T1000 (cell line): ENCODE results near the gene TCF4.

Experiments
- DNase-seq: peaks from one replicate; lab custom pipeline; 2025; ENCODE audit warnings: mixed read lengths; lab: John Stamatoyannopoulos, UW

The TCF4 gene

DNA sequence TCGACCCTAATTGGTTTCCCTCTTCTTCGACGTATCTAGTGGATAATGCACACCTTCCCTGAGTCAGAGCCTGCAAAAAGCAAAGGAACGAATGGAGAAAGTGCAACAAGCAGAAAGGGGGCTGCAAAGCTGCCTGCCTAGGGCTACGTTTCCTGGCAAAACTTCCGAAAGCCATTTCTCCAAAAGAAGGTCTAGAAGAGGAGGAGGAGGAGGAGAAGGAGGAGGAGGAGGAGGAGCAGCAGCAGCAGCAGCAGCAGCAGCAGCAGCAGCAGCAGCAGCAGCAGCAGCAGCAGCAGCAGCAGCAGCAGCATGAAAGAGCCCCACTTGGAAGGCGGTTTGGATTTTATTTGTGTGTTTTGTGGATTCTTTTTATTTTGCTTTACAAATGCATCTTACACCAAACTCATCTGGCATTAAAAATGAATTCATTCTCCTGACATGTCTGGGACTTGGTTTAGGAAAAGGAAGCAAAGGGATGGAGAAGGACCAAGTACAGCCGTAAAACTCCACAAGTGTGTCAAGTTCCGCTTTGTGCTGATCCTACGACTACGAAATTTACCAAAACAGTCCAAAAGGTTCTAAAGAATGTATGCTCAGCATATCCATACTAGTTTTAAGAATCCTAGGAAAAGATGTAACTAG lies 2.0 kb downstream of the TCF4 start:
- no peak for DNase-seq

- no peak for DNase-seq
These were observed 2.7 kb downstream of the TCF4 start for GRCh38 chr18:55585065-55585919.

DNA sequence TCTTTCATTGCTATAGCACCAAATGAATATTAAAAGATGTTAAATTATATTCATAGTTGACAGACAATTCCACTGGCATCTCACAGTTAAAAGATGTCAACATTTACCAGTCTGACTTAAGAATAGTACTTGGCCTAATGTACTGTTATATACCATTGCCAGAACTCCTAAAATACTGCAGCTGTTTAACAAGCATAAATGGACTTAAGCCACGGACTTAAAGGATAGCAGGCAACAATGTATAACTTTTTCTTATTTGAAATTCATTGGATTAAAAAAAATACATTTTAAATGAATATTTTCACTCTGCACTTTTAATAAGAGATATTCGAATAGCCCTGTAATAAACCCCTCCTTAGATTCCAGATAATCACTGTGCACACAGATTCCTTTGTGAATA lies 3.8 kb downstream of the TCF4 start:
- DNase-seq, result no peak

- no peak for DNase-seq
These were observed 5.7 kb downstream of the TCF4 start for GRCh38 chr18:55582325-55582724.

- no peak for DNase-seq
These were observed 8.3 kb downstream of the TCF4 start for GRCh38 chr18:55579501-55580270.

DNA sequence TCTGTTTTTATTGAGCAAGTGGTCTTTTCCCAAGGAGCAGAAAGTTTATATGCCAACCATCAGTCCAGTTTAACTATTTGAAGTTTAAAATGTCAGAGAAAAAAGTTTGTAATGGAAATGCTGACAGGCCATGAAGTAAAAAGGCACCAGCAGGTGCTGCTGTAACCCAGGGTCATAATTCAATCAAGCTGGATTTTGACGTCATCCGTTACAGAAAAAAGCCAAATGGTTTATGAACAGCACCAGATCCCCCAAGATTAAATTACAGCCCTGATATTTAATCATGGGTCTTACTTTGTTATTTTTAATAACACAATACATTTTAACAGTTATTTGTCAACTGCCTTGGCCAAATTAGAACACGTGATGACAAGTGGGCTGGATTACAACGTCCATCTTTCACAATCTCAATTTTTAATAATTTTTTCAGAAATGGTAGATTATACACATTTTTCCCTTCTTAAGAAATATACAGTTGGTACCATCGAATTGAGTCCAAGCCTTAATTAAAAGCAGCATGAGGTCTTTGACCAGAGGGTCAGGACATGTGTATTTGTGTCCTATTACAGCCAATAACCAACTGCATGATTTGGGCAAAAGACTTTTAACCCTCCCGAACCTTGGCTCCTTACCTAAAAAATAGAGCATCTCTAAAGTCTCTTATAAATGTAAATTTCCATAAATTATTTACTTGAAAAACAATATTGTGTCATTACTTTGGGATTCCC lies 10.0 kb downstream of the TCF4 start:
- DNase-seq, result no peak

DNA sequence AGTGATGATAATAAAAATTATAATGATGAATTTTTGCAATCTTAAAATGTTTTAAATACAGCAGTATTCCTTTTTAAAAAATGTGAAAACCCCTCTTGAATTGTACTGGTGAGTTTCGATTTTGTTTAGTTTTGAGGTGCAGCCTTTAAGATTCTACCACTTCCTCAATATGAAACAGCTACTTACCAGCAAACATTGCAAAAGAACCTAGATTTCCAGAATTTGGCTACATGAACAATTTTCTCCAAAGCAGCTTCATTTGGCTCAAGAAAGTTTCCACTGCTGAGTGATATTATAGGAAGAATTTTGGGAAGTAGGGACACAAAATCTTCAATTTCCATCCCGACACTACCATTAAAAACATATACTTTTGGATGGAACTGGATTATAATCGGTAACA lies 12.0 kb downstream of the TCF4 start:
- no peak for DNase-seq

GRCh38 chr18:55575066-55575465 lies 12.9 kb downstream of the TCF4 start:
- no peak for DNase-seq

- DNase-seq, result no peak
These were observed 14.6 kb downstream of the TCF4 start for GRCh38 chr18:55573386-55573785.

DNA sequence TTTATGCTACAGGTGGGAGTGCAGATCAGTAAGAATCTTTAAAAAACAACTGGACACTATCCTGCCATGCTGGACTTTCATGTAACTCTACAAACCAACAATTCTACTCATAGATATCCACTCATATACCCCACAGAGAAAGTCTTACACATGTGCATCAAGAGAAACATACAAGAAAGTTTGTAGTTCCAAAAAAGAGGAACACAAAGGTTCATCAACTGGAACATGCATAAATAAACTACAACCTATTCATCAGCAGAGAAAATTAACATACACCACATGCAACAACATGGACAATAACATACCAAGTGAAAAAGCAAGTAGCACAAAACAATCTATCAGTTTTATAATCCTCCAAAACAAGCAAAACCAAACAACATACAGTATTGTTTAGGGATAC lies 17.0 kb downstream of the TCF4 start:
- DNase-seq, result no peak

GRCh38 chr18:55566456-55566935 lies 21.5 kb downstream of the TCF4 start:
- DNase-seq, result no peak

DNA sequence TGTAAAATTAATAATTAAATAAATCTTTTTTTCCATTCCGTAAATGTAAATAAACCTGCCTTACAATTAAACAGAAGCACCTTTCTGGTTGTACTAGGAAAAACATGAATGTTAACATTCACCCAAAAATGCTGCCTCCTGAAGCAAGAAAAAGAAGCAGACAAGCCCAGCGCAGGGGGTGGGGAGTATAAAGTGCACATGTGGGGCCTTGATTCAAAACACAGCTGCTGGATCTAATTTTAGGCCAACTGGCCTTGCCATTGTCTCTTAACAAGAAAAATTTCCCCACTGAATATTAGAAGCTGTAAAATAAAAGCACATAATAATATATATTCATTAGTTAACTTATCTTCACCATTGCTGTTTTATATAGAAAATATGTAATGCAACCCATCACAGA lies 28.3 kb downstream of the TCF4 start:
- DNase-seq, result no peak

GRCh38 chr18:55557211-55557610 lies 30.8 kb downstream of the TCF4 start:
- DNase-seq, result no peak

DNA sequence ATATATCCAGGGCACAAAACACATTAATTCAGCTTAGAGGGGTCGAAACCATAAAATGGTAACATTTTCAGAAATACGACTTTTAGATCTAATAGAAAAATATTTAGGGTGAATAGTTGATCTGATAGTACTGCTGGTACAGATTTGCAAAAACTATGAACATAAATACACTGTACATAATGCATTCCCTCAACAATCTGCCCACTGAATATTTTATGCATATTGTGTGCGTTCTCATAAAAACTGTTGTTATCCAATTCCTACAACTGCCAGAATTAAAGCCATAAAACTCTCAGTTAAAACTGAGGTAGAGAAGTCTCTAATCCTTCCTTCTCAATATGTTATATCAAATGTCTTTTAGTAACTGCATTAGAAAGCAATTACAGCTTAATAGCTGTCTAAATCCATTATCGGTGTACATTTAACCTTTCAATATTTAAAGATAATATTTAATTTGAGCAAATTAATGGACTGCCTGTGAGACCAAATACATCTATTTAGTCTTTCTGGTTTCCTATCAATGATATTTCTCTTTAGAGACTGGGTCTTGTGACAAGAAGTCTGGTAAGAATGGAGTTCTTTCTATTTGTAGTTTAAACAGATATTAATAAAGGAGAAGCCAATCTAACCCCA lies 32.5 kb downstream of the TCF4 start:
- DNase-seq, result no peak

GRCh38 chr18:55552526-55553189 lies 35.3 kb downstream of the TCF4 start:
- DNase-seq, result no peak

- DNase-seq, result no peak
These were observed 36.8 kb downstream of the TCF4 start for GRCh38 chr18:55551227-55551626.

DNA sequence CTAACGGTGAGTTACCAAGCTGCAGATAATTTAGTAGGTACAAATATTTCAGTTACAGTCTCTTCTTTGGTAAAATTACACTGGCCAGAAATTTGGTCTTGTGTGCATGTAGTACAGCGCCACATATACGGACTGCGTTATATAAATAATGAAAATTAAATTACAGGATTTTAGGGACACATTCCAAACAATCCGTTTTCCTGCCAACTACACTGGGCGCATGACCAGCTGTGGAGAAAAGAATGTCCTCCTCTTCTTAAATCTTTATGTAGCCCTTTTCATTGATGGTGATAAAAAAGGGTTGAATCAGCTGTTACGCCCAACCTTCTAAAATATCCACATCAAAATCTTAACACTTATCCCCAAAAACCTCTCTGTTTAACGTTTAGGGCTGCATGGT lies 37.5 kb downstream of the TCF4 start:
- DNase-seq, result no peak

DNA sequence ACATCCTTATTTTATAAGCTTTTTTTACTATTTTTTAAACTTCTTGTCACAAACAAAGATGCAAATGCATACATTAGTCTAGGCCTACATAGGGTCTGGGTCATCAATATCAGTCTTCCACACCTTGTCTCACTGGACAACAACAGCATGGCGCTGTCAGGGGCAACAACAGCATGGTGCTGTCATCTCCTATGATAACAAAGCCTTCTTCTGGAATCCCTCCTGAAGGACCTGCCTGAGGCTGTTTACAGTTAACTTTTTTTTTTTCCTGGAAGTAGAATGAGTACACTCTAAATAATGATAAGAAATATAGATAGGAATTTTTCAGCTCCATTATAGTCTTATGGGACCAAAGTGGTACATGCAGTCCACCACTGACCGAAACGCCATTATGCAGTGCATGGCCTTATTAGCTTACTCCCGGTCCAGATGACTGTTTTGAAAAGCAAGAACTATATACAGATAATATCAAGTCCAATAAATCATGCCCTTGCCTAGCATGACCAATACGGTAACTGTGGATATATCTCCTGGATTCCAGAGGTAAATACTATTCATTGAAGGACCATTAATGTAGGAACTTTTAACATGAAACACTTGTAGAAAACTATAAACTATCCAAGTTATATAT lies 38.4 kb downstream of the TCF4 start:
- DNase-seq, result no peak

GRCh38 chr18:55547705-55548056 lies 40.3 kb downstream of the TCF4 start:
- no peak for DNase-seq

DNA sequence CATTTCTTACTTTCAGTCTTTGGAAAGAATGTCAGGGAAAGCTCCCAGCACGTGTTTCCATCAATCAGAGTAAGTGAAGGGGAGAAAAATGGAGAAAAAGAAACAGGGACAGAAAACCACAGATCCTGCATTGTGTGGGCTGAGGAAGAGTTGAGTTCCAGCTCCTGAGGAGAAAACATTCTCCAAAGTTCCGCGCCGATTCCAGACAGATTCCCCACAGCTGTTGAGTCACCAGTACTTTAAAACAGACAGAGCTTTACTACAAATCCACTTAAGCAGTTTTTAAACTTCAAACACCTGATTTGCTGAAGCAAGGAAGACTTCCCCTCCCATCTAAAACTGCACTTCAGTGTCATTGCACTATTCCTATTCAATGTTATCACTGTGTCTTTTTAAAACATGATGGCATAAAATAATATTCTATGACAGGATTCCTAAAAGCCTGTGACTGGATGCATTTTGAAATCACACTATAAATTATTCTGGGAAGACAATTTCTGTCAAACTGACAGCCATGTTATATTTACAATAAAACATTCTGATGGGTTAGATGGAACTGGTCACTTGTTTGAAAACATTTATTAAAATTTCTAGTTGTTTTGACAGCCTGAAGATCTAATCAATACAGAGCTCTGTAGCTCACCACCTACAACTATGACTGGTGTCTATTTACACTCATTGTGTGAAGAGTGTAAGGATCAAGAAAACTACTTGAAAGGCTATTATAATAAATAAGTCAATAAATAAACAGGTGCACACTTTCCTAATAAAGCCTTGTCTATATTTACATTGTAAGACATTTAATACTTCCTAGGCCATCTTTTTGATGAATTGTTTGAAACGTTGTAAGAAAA lies 40.9 kb downstream of the TCF4 start:
- DNase-seq, result peak; percentile 2
